Kidney epithelial cell (primary cell): ENCODE results near the gene CTSW. TPM values are rescaled to one million over a fixed set of nuclear protein-coding genes. Genes with fewer than 3 reads are reported as not detected.
"Not testable (repeated sequence)": the region's sequence is repeated elsewhere in the genome, so short reads cannot be mapped to it uniquely, and the experiment has no call there.

ENCODE experiments used
- DNase-seq: peaks from one replicate; pipeline ENCODE4 v3.0.0-alpha.2; 2010; ENCODE audit warnings: low read depth
- H3K27me3 ChIP-seq: 2 replicates; pipeline ENCODE4 v1.6.0; 2011; ENCODE audit warnings: low read length; ENCODE audit not compliant: control insufficient read depth, insufficient read depth
- H3K36me3 ChIP-seq: 2 replicates; pipeline ENCODE4 v1.5.1; 2011; ENCODE audit warnings: low read length; ENCODE audit not compliant: control insufficient read depth, insufficient read depth
- H3K4me3 ChIP-seq: 2 replicates; pipeline ENCODE4 v1.5.1; 2011; ENCODE audit warnings: low read depth, mild to moderate bottlenecking, control low read depth, low read length
- total RNA-seq: library from RNA; depleted of rRNA; stranded (reverse); fragments of >200 nt; gene quantifications from 2 replicates; pipeline ENCODE4 v1.2.3, GENCODE V29; 2015
- TF ChIP-seq, protein P1 (sequence below): IDR thresholded peaks from 2 replicates; pipeline ENCODE4 v1.5.1; 2011; ENCODE audit warnings: mild to moderate bottlenecking, moderate library complexity, low read length, control low read depth, inconsistent platforms; ENCODE audit not compliant: insufficient read depth, poor library complexity, severe bottlenecking

CTSW gene
- total RNA-seq, 1 donor from 2014 or later: not detected

DNA sequence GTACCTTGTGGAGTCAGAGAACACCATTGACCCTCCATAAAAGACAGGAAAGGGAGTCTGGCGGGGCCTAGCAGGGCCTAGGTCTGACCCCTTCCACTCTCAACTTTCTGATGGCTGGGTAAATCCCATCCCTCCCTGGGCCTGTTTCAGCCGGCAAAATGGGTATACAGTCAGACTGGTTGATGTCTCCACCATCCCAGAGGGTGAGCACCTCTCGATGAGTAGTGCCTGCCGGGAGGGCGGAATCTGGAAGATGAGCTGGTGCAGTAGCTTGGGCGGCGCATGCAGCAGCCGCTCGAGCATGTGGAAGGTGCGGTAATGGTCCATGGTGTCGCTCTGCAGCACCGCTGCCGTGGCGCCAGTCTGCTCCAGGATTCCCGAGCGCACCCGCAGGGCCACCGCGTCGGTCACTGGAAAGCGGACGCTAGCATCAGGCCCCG is 8.1 kb downstream of the CTSW start:
- TF ChIP-seq, protein P1, sequence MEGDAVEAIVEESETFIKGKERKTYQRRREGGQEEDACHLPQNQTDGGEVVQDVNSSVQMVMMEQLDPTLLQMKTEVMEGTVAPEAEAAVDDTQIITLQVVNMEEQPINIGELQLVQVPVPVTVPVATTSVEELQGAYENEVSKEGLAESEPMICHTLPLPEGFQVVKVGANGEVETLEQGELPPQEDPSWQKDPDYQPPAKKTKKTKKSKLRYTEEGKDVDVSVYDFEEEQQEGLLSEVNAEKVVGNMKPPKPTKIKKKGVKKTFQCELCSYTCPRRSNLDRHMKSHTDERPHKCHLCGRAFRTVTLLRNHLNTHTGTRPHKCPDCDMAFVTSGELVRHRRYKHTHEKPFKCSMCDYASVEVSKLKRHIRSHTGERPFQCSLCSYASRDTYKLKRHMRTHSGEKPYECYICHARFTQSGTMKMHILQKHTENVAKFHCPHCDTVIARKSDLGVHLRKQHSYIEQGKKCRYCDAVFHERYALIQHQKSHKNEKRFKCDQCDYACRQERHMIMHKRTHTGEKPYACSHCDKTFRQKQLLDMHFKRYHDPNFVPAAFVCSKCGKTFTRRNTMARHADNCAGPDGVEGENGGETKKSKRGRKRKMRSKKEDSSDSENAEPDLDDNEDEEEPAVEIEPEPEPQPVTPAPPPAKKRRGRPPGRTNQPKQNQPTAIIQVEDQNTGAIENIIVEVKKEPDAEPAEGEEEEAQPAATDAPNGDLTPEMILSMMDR: no peak
- Histone ChIP-seq H3K36me3 (peaks cover 11% of the 10 kb centered on the region), H3K4me3 (peak overlapping the region; percentile 63), H3K27me3 (no peaks in the 10 kb centered on the region)
- DNase-seq: no peak

DNA sequence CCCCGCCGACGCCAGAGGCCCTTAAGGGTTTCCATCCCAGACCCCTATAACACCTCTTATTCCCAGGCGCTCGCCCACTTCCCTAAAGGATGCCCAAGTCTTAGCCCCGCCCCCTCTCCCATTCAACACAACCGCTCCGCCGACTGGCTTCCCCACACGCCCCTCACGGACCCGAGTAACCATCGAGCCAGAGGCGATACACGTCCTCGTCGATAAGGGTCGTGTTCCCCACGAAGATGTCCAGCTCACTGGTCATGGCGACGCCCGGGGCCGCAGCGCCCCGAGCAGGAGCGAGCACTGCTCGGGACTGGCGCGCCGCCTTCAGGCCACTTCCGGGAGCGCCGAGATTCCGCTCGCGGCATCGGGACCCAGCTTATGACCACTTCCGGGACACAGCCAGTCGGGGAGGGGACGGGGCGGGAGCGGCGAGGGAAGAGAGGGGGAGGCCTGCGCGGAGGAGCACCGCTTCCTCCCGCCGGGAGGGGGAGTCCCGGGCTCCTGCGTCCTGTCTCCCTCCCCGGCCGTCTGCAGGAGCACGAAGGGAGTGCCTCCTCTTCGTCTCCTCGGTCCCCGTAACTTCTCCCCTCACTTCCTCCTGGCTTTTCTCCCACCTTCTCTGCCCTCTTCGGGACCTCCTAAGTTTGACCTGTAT is 8.7 kb downstream of the CTSW start, which contains the start of gene FIBP:
Gene FIBP, minus strand, starts transcription at position 309 of the 652 bp plus-strand sequence. Its CDS starts 53 bp downstream, at position 256.
- Histone ChIP-seq H3K36me3 (peaks cover 11% of the 10 kb centered on the region), H3K27me3 (no peaks in the 10 kb centered on the region), H3K4me3 (peak within 1 kb of the TSS; percentile 63)
- DNase-seq: peak; percentile 79
- TF ChIP-seq, protein P1: peak; percentile 89

DNA sequence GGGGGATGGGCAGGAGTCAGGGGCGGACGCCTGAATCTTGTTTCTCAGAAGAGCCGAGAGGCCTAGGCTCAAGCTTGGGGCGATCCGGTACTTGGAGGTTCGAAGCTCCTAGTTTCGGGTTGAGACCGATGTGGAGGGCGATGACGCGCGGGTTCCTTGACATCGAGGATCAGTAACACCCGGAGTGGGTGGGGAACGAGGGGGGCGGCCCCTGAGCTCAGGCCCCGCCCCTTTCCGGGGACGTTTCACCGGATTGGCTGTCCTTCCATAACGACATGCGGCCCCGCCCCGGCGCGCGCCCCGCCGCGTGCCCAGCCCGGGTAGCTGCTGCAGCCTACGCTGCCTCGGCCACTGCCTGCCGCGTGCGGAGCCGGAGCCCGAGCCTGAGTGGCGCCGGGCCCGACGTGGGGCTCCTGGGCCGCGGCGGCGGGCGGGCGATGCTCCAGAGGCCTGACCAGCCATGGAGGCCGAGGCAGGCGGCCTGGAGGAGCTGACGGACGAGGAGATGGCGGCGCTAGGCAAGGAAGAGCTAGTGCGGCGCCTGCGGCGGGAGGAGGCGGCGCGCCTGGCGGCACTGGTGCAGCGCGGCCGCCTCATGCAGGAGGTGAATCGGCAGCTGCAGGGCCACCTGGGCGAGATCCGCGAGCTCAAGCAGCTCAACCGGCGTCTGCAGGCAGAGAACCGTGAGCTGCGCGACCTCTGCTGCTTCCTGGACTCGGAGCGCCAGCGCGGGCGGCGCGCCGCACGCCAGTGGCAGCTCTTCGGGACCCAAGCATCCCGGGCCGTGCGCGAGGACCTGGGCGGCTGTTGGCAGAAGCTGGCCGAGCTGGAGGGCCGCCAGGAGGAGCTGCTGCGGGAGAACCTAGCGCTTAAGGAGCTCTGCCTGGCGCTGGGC is 10.9 kb downstream of the CTSW start, which contains the start of gene CCDC85B:
Gene CCDC85B, plus strand, starts transcription at position 350 of the 895 bp plus-strand sequence. Its CDS starts 111 bp downstream, at position 461.
- TF ChIP-seq, protein P1: peak; percentile 11
- DNase-seq: no peak
- peak within 1 kb of the TSS; percentile 61 for H3K4me3 ChIP-seq
- no peaks in the 10 kb centered on the region for H3K27me3 ChIP-seq
- H3K36me3 ChIP-seq: peaks cover under 1% of the 10 kb centered on the region

DNA sequence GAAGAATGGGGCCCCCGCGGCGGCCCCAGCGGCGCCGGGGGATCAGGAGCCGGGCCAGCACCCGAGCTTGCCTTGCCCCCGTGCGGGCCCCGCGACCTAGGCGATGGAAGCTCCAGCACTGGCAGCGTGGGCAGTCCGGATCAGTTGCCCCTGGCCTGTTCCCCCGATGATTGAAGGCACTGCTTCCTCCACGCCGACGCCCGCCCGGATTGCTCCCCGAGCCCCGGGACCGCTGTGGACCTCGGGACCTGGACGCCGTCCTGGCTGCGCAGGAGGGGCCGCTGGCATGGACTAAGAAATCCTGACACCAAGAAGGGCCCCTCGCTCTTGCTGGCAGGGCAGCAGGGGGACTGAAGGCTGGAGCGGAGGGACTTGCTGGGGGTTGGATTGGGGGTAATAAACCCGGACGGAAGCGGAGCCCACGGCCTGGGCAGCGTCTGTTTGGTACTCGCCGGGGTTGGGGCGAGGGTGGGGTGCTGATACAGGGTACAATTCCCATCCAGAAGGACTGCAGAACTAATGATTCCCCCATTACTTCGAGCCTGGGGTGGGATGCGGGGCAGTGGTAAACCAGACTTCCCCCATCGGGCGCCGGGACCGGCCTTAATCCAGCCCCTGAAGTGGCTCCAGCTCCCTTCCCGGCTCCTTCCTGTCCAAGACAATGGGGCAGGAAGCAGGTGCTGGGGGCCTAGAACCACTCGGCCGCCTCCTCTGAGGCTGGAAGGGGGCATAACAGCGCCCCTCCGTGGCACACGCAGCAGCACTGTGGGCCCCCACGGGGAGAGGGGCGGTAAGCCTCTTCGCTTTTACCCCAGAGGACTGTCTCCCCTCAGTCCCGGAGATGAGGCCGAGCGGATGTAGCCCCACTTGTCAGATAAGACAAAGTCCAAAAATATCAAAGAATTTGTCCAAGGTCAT is 11.8 kb downstream of the CTSW start:
- Histone ChIP-seq H3K27me3 (no peaks in the 10 kb centered on the region), H3K4me3 (peak overlapping the region; percentile 61), H3K36me3 (no peaks in the 10 kb centered on the region)
- TF ChIP-seq, protein P1: peak; percentile 23
- no peak for DNase-seq

DNA sequence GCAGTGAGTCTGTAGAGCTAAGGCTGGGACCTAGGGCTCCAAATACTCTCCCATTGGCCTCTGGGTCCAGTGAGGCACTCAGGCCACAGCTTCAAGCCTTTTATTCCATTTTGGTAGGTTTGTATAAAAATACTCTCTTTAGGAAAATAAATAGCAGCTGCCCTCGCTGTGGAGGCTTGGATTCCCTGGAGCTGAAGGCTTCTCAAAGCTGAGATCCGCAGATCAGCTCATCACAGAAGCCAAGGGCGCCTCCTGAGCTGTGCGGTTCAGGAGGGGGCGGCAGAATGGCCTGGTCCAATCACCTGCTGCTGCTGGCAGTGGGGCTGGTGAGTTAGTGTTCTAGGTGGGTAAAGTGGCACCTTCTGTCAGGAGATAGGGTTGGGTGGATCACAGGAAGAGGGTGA is 12.5 kb downstream of the CTSW start:
- not testable (repeated sequence) for H3K36me3 ChIP-seq, H3K27me3 ChIP-seq, DNase-seq
- H3K4me3 ChIP-seq: peak overlapping the region; percentile 61
